Naive thymus-derived CD8-positive, alpha-beta T cell (primary cell): ENCODE measurements around the gene OPCML. TPM values are rescaled to one million over a fixed set of nuclear protein-coding genes. Genes with fewer than 3 reads are reported as not detected.

Experiments used
- ATAC-seq, 2 donors: fragments of 150-1000 bp; cut with Tn5 transposase in 1 of 2; sonication (Bioruptor Pico), chemical (Tn5 transposase) in 1 of 2; 1 replicate in 1 of 2; 2 replicates in 1 of 2; pipeline ENCODE4 v1.10.0; 2021; ENCODE audit warnings: mild to moderate bottlenecking in 2 of 2, moderate library complexity in 2 of 2
- POLR2A ChIA-PET: fragments of 350-600 bp; sonication (Branson Sonifier 250); formaldehyde crosslinking; loops from one replicate; lab custom pipeline; 2021; ENCODE audit warnings: antibody characterized with exemption; lab: Charles Lee
- DNase-seq, 10 donors: peaks; one replicate each; pipeline versions ENCODE4 v3.0.0 to v3.0.0-alpha.2; 2020 to 2022
- H3K27ac Mint-ChIP-seq, 10 donors: one replicate each; pipeline ENCODE4 v1.8.0; 2020 to 2022; ENCODE audit warnings: mild to moderate bottlenecking in 10 of 10, mixed read lengths in 10 of 10, moderate library complexity in 4 of 10, inconsistent platforms in 1 of 10
- H3K27me3 Mint-ChIP-seq, 5 donors: one replicate each; pipeline ENCODE4 v1.8.0; 2021 to 2022; ENCODE audit warnings: mixed read lengths in 5 of 5
- H3K36me3 Mint-ChIP-seq, 3 donors: one replicate each; pipeline ENCODE4 v1.8.0; 2020 to 2022; ENCODE audit warnings: mixed read lengths in 3 of 3, mild to moderate bottlenecking in 2 of 3, inconsistent platforms in 1 of 3
- H3K4me1 Mint-ChIP-seq, 4 donors: one replicate each; pipeline ENCODE4 v1.8.0; 2021 to 2022; ENCODE audit warnings: mixed read lengths in 4 of 4
- H3K4me3 Mint-ChIP-seq, 10 donors: one replicate each; pipeline ENCODE4 v1.8.0; 2020 to 2022; ENCODE audit warnings: mild to moderate bottlenecking in 10 of 10, mixed read lengths in 10 of 10, moderate library complexity in 6 of 10, inconsistent platforms in 1 of 10
- H3K9me3 Mint-ChIP-seq, 9 donors: one replicate each; pipeline ENCODE4 v1.8.0; 2020 to 2022; ENCODE audit warnings: mixed read lengths in 9 of 9, mild to moderate bottlenecking in 3 of 9, inconsistent platforms in 1 of 9, moderate library complexity in 1 of 9
- polyA plus RNA-seq, 3 donors: library from polyadenylated mRNA; unstranded; fragments of 300-500 nt; fragmentation: Illumina TruSeq; gene quantifications; one replicate each; pipeline ENCODE4 v1.2.3, GENCODE V29; 2021
- total RNA-seq, 8 experiments: library from RNA in 2 of 8; stranded (reverse) in 2 of 8; gene quantifications; one replicate each; pipeline ENCODE4 v1.2.3 and lab custom pipeline; 2021 to 2026

The OPCML gene
- total and polyA plus RNA-seq, 5 experiments from 2014 or later = not detected

DNA sequence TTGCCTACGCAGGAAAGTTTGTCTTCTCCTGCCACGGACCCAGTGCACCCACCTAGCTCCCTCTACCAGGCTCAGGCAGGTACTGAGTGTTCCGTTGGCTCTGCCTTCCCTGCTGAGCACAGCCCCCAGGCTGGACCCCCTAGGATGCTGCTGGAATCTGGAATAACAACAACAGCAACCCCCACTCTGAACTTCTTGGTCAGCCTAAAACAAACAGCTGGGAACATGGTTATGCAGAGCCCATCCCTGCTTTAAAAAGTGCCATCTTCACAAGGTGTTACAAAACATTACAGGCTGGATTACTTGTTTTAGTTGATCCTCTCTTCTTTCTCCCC is 1.8 kb downstream of the OPCML start:
- peaks cover 0 to 8% (median 0%) of the 10 kb centered on the region in 9 donors for H3K9me3 Mint-ChIP-seq
- DNase-seq (no peak), ATAC-seq (no peak)
- peaks cover 21 to 69% (median 53%) of the 10 kb centered on the region in 5 donors for H3K27me3 Mint-ChIP-seq
- POLR2A ChIA-PET = no interaction called here
- no peak overlapping the region for H3K4me3 Mint-ChIP-seq
- H3K4me1 Mint-ChIP-seq = peaks cover 0 to 7% (median 3%) of the 10 kb centered on the region in 4 donors
- H3K27ac Mint-ChIP-seq = no peak overlapping the region
- H3K36me3 Mint-ChIP-seq = peaks cover 0 to 5% (median 0%) of the 10 kb centered on the region in 3 donors

DNA sequence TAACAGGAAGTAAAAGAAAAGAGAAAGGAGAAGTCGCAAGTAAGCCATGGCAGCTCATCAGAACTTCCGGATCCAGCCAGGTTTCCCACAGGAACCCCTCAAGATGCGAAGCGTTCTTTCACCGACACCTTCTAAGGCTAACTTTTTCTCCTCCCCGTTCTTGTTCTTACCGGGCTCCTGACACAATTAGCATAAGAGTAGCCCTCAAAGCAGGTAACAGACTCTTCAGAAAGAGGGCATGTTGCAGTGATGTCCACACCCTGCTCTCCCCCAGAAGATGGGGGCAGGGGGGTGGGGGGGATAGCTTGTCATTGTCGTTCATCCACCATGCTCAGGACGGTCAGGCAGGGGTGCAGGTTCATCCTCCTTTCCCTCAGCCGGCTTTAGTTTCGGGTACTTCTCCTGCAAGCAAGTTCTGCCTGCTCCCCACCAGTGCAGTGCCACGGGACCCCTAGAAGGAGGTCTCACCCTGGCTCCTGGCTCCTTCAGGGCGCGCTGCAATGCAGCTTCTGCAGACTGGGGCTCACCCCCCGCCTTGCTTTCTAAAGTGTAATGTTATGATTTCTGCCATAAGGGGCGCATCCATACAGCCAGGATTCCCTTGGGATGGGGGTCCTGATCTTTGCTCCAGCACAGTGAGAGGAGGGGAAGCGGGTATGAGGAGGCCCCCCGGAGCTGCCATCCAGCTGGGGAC is 2.3 kb downstream of the OPCML start:
- Mint-ChIP-seq H3K27ac (no peak overlapping the region), H3K4me3 (no peak overlapping the region), H3K27me3 (peaks cover 21 to 69% (median 53%) of the 10 kb centered on the region in 5 donors), H3K9me3 (peaks cover 0 to 8% (median 0%) of the 10 kb centered on the region in 9 donors), H3K36me3 (peaks cover 0 to 5% (median 0%) of the 10 kb centered on the region in 3 donors), H3K4me1 (peaks cover 0 to 7% (median 3%) of the 10 kb centered on the region in 4 donors)
- ATAC-seq (no peak), DNase-seq (no peak)
- POLR2A ChIA-PET = no interaction called here

DNA sequence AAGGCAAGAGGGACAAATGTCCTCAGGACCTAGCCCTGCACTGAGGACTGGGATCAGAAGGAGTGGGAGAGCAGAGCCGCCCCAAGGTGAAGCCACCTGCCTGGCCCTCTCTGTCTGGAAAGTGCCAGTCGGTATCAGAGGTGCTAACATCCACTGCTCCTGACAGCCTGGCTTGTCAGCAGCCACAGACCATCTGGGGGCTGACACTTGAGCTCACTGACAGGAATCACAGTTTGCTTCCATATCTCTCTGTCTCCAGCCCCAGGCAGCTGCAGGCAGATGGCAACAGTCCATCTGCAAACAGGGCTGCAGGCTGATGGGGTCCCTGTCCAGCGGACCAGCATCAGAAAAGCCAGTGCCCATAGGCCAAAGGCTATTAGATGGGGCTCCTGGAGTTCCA is 5.5 kb downstream of the OPCML start:
- Mint-ChIP-seq H3K36me3 (peaks cover 0 to 5% (median 0%) of the 10 kb centered on the region in 3 donors), H3K9me3 (no peaks in the 10 kb centered on the region), H3K4me1 (peaks cover 0 to 6% (median 1%) of the 10 kb centered on the region in 4 donors), H3K27me3 (peaks cover 17 to 41% (median 32%) of the 10 kb centered on the region in 5 donors), H3K27ac (no peak overlapping the region), H3K4me3 (no peak overlapping the region)
- POLR2A ChIA-PET = no interaction called here
- no peak for ATAC-seq
- no peak for DNase-seq

DNA sequence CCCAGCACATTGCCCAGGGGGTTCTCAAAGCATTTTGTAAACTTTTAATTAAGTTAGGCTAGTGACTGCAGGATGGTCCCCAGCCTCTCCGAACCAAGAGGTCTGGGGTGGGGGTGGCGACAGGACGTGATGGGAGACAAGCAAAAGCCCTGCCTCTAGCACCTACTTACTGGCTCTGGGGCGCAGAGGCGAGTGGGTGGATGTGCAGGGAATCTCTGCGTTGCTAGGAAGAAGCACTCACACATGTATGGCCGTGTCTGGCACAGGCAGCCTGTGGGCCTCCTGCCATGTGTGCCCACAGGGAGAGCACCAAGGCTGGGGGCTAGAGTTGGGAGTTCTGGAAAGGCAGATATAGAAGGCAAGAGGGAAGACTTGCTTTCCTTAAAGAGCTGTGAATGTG is 6.3 kb downstream of the OPCML start:
- no peaks in the 10 kb centered on the region for H3K9me3 Mint-ChIP-seq
- DNase-seq (no peak), ATAC-seq (no peak)
- peaks cover 0 to 5% (median 0%) of the 10 kb centered on the region in 3 donors for H3K36me3 Mint-ChIP-seq
- H3K27me3 Mint-ChIP-seq = peaks cover 11 to 33% (median 25%) of the 10 kb centered on the region in 5 donors
- H3K4me1 Mint-ChIP-seq = no peaks in the 10 kb centered on the region
- H3K27ac Mint-ChIP-seq = no peak overlapping the region
- H3K4me3 Mint-ChIP-seq = no peak overlapping the region
- POLR2A ChIA-PET = no interaction called here

DNA sequence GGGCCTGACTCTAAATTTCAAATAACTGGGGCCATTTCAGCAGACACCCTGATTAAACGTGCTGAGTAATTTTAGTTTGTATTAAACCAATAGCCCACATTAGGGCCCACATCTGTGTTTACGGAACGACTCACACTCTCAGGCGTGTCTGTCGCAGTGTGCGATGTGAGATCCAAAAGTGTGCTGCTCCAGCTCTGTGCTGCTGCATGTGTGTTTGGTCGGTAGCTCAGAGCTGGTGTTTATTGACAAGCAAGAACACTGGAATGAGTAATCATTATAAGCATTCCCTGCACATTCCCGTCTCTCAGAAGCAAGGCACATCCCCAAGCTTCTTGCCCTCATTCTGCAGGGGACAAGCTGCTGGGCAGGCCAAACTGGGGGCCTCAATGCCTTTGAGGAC is 7.8 kb downstream of the OPCML start:
- Mint-ChIP-seq H3K4me3 (no peak overlapping the region), H3K27me3 (peaks cover 8 to 18% (median 16%) of the 10 kb centered on the region in 5 donors), H3K36me3 (peaks cover 0 to 5% (median 0%) of the 10 kb centered on the region in 3 donors), H3K4me1 (no peaks in the 10 kb centered on the region), H3K27ac (no peak overlapping the region), H3K9me3 (no peaks in the 10 kb centered on the region)
- POLR2A ChIA-PET = no interaction called here
- DNase-seq (no peak), ATAC-seq (no peak)

DNA sequence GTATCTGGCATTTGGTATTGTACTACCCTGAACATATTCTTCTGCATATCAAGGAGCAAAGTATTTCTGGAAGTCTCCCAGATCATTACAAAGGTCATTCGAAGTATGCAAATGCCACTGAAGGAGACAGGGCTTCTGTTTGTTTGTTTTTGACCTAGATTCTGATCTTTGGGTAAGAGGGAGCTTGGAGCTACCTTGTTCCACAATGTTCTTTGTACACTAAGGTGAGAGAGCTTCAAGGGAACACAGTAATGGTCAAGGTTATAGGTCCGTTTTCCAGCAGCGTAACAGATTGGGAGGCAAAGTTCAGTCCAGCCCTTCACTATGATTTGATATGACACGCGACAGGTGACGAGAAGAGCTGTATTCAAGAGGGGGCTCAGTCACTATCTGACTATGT is 10.0 kb downstream of the OPCML start:
- Mint-ChIP-seq H3K4me1 (peaks cover 0 to 2% (median 0%) of the 10 kb centered on the region in 4 donors), H3K27me3 (peaks cover 0 to 12% (median 0%) of the 10 kb centered on the region in 5 donors), H3K27ac (no peak overlapping the region), H3K4me3 (no peak overlapping the region), H3K36me3 (no peaks in the 10 kb centered on the region), H3K9me3 (peaks cover 0 to 4% (median 0%) of the 10 kb centered on the region in 9 donors)
- ATAC-seq (no peak), DNase-seq (no peak)
- POLR2A ChIA-PET = no interaction called here

DNA sequence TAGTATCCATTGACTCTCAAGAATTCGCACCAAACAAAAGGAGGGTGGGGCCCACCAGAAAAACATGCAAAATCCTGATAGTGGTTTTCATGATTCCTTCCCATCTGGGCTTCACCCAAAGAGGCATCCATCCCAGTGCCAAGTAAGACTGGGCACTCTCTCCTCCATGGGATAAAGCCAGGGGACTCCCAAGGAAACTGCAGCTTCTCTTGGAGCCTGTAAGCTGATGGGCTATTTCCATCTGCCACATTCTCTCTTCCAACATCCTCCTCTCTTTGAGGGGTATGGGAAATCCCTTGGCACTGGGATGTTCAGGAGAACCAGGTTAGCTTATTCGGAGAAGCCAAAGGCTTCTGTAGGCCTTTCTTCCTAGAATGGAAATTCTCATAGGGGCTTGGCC is 10.8 kb downstream of the OPCML start:
- H3K4me3 Mint-ChIP-seq = no peak overlapping the region
- POLR2A ChIA-PET = no interaction called here
- H3K4me1 Mint-ChIP-seq = peaks cover 0 to 2% (median 0%) of the 10 kb centered on the region in 4 donors
- ATAC-seq = no peak
- no peak for DNase-seq
- H3K27ac Mint-ChIP-seq = no peak overlapping the region
- H3K9me3 Mint-ChIP-seq = peaks cover 0 to 4% (median 0%) of the 10 kb centered on the region in 9 donors
- peaks cover 0 to 12% (median 0%) of the 10 kb centered on the region in 5 donors for H3K27me3 Mint-ChIP-seq
- no peaks in the 10 kb centered on the region for H3K36me3 Mint-ChIP-seq

DNA sequence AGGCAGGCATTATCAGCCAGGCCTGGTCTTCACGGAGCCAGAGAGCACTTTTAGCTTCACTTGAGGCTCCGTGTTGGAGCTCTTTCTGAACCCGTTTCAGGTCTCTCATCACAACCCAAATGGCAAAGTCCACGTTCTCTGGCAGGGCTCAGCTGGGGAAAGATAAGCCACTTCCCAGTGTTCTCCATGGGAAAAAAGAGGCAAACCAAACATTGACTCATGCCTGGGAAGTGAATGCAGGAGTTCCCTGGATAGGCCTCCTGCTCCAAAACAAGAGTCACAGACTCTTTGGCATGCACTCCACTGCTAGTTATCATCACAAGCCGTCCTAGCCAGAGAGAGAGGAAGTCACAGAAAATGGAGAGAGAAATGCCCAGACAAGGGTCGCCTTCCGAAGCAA is 11.6 kb downstream of the OPCML start:
- ATAC-seq (no peak), DNase-seq (no peak)
- H3K4me1 Mint-ChIP-seq = peaks cover 0 to 2% (median 0%) of the 10 kb centered on the region in 4 donors
- no peak overlapping the region for H3K4me3 Mint-ChIP-seq
- POLR2A ChIA-PET = no interaction called here
- H3K36me3 Mint-ChIP-seq = no peaks in the 10 kb centered on the region
- H3K27me3 Mint-ChIP-seq = peaks cover 0 to 6% (median 0%) of the 10 kb centered on the region in 5 donors
- no peak overlapping the region for H3K27ac Mint-ChIP-seq
- H3K9me3 Mint-ChIP-seq = peaks cover 0 to 4% (median 0%) of the 10 kb centered on the region in 9 donors

DNA sequence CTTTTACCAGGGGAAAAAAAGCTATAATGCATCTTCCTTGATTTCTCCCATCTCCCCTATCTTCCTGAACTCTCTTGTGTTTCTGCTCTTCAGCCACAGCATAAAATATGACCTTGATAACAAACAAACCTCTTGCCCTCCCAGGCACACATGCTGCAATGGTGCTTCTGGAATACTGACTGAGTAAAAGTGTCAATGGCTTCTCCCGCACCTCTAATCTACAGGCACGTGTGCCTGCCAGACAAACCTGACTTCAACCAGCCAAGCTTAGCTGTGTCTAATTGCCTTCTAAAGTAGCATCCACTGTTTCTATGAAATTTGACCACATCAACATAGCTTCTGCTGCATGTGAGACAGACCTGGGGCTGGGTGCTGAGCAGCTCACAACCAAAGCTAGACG is 12.7 kb downstream of the OPCML start:
- H3K9me3 Mint-ChIP-seq = peaks cover 0 to 4% (median 0%) of the 10 kb centered on the region in 9 donors
- POLR2A ChIA-PET = no interaction called here
- H3K27me3 Mint-ChIP-seq = peaks cover 0 to 6% (median 0%) of the 10 kb centered on the region in 5 donors
- H3K36me3 Mint-ChIP-seq = no peaks in the 10 kb centered on the region
- peaks cover 0 to 2% (median 0%) of the 10 kb centered on the region in 4 donors for H3K4me1 Mint-ChIP-seq
- ATAC-seq (no peak), DNase-seq (no peak)
- no peak overlapping the region for H3K27ac Mint-ChIP-seq
- H3K4me3 Mint-ChIP-seq = no peak overlapping the region

DNA sequence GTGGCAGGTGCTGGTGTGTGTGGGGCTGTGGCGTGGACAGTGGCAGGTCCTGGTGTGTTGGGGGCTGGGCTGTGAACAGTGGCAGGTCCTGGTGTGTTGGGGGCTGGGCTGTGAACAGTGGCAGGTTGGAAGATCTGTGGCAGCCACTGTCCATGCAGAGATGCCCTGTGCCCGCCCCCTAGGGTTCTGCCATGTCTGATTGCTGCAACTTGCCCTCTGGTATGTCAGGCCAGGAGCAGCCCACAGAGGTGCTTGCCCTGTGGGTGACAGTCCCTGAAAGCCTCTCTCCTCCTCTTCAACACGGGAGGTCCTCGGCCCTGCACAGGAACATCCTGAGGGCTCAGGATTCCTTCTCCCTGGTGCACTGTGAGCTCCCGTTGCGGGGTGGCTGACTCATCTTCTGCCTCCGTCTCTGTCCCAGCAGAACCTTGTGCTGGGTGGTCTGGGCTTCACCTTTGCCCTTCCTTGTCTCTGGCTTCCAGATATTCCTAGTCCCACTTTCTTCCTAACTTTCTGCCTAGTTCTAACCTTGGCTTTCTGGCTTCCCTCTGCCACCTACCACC is 13.5 kb downstream of the OPCML start:
- no peak for DNase-seq
- POLR2A ChIA-PET = no interaction called here
- Mint-ChIP-seq H3K4me1 (peaks cover 0 to 2% (median 0%) of the 10 kb centered on the region in 4 donors), H3K27ac (no peak overlapping the region), H3K9me3 (peaks cover 0 to 4% (median 0%) of the 10 kb centered on the region in 9 donors), H3K36me3 (no peaks in the 10 kb centered on the region), H3K27me3 (peaks cover 0 to 6% (median 0%) of the 10 kb centered on the region in 5 donors), H3K4me3 (no peak overlapping the region)
- ATAC-seq = no peak

DNA sequence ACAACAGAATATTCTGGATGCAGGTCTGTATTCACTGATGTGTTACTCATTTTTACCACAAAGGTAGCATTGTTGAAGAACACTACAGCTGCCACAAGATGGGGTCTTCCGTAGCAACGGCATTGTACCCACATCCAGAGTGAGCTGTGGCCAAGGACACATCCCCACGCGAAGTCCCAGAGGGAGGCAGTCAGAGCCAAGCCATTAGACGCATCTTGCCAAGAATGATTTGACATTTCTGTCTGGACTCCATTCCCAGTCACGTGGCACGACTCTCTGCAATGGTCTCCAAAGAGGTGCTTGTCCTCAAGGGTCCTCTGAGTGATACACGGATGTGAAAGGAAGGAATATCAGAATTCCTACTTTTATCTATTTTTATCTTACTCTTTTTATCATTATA is 15.5 kb downstream of the OPCML start:
- H3K27ac Mint-ChIP-seq = no peak overlapping the region
- H3K4me3 Mint-ChIP-seq = no peak overlapping the region
- ATAC-seq (no peak), DNase-seq (no peak)
- H3K27me3 Mint-ChIP-seq = peaks cover 0 to 9% (median 0%) of the 10 kb centered on the region in 5 donors
- peaks cover 0 to 2% (median 0%) of the 10 kb centered on the region in 4 donors for H3K4me1 Mint-ChIP-seq
- no peaks in the 10 kb centered on the region for H3K36me3 Mint-ChIP-seq
- peaks cover 0 to 7% (median 2%) of the 10 kb centered on the region in 9 donors for H3K9me3 Mint-ChIP-seq
- POLR2A ChIA-PET = no interaction called here

DNA sequence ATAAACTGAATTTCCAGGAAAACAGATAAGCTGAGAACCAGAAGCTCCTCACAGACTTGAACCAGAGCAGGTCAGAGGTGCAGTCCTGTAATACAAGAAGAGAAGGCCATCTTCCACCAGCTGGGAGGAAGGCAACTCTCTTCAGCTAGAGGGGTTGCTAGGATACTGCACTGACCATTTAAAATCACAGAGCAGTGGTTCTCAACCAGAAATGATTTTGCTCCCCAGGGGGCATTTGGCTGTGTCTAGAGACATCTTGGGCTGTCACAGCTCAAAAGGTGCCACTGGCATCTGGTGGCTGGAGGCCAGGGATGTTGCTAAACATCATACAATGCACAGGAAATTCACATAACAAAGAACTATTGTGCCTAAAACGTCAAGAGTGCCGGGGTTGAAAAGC is 17.2 kb downstream of the OPCML start:
- Mint-ChIP-seq H3K4me3 (no peak overlapping the region), H3K27me3 (peaks cover 0 to 18% (median 2%) of the 10 kb centered on the region in 5 donors), H3K27ac (no peak overlapping the region), H3K36me3 (no peaks in the 10 kb centered on the region), H3K4me1 (peaks cover 0 to 2% (median 0%) of the 10 kb centered on the region in 4 donors), H3K9me3 (peaks cover 0 to 17% (median 3%) of the 10 kb centered on the region in 9 donors)
- POLR2A ChIA-PET = no interaction called here
- DNase-seq (no peak), ATAC-seq (no peak)

DNA sequence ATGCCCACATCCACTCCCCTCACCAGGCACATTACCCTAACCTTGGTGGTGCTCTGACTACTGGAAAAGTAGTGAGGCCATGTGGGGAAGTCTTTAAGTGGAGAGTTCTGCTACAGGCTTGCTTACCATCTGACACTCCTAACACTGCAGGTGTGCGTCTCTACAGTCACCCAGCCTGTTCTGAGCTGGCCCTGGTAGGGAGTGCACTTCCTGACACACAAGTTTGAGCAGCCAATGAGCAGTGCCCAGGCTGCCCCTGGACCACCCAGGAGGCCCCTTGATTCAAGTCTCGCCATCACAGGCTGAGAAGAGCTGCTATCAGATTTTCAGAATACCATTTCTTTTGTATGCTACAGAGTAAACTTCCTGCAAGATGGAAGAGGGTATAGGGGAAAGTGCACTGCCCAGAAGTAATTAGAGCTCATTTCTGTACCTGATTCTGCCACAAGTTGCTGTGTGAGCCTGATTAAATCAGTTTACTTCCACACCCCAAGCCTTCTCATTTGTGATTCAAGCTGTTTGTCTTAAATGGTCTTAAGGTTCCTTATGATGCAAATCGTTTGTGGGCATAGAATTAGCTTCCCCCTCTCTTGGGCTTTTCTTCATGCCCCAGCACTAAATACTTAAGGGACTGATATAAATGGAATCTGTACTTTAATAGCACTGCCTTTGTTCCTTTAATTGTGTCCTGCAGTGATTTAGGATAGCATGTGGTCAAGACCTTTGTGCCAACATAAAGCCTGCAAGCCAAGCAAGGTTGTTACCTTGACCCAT is 22.2 kb downstream of the OPCML start:
- no peaks in the 10 kb centered on the region for H3K4me1 Mint-ChIP-seq
- peaks cover 0 to 17% (median 2%) of the 10 kb centered on the region in 9 donors for H3K9me3 Mint-ChIP-seq
- H3K4me3 Mint-ChIP-seq = no peak overlapping the region
- H3K27me3 Mint-ChIP-seq = peaks cover 0 to 24% (median 2%) of the 10 kb centered on the region in 5 donors
- ATAC-seq (no peak), DNase-seq (no peak)
- no peak overlapping the region for H3K27ac Mint-ChIP-seq
- POLR2A ChIA-PET = no interaction called here
- H3K36me3 Mint-ChIP-seq = no peaks in the 10 kb centered on the region
